DOHH2 (cell line): ENCODE data around the gene C1QTNF12.

Experiments used
- H3F3A ChIP-seq: fragments of 200-600 bp; sonication (generic), shearing (Covaris generic); 2 replicates; pipeline ENCODE4 v1.6.0; 2016; ENCODE audit warnings: antibody characterized with exemption, mild to moderate bottlenecking; ENCODE audit not compliant: control insufficient read depth, insufficient read depth
- H3K27ac ChIP-seq: fragments of 200-600 bp; sonication (generic); 2 replicates; pipeline ENCODE4 v1.5.1; 2014; ENCODE audit warnings: low read depth, mild to moderate bottlenecking, low read length, moderate library complexity
- H3K27me3 ChIP-seq: fragments of 200-600 bp; sonication (generic); 2 replicates; pipeline ENCODE4 v1.6.1; 2014; ENCODE audit warnings: mild to moderate bottlenecking, low read length, mixed read lengths; ENCODE audit not compliant: control insufficient read depth
- H3K36me3 ChIP-seq: fragments of 200-600 bp; sonication (generic); 2 replicates; pipeline ENCODE4 v1.6.1; 2014; ENCODE audit warnings: mild to moderate bottlenecking, low read length, moderate library complexity, mixed read lengths; ENCODE audit not compliant: control insufficient read depth
- H3K4me1 ChIP-seq: fragments of 200-600 bp; sonication (generic); 2 replicates; pipeline ENCODE4 v1.6.1; 2014; ENCODE audit warnings: mild to moderate bottlenecking, low read length, mixed read lengths; ENCODE audit not compliant: control insufficient read depth
- H3K4me2 ChIP-seq: fragments of 200-600 bp; sonication (generic); 2 replicates; pipeline ENCODE4 v1.6.0; 2014; ENCODE audit warnings: mild to moderate bottlenecking, low read length, moderate library complexity
- H3K4me3 ChIP-seq: fragments of 200-600 bp; sonication (generic); 2 replicates; pipeline ENCODE4 v1.5.1; 2014; ENCODE audit warnings: mild to moderate bottlenecking, low read length, mixed read lengths
- H3K79me2 ChIP-seq: fragments of 200-600 bp; sonication (generic); 2 replicates; pipeline ENCODE4 v1.6.1; 2014; ENCODE audit warnings: mild to moderate bottlenecking, low read length, mixed read lengths; ENCODE audit not compliant: control insufficient read depth
- H3K9me2 ChIP-seq: fragments of 200-600 bp; sonication (generic); replicated peaks from 2 replicates; pipeline ENCODE4 v1.6.1; 2014; ENCODE audit warnings: mild to moderate bottlenecking, low read length, mixed read lengths; ENCODE audit not compliant: control insufficient read depth
- H3K9me3 ChIP-seq: fragments of 200-600 bp; sonication (generic); 2 replicates; pipeline ENCODE4 v1.6.1; 2014; ENCODE audit warnings: antibody characterized with exemption, low read length, mixed read lengths; ENCODE audit not compliant: control insufficient read depth, insufficient read depth
- H4K20me1 ChIP-seq: fragments of 200-600 bp; sonication (generic); 2 replicates; pipeline ENCODE4 v1.6.0; 2014; ENCODE audit warnings: low read depth, mild to moderate bottlenecking, antibody characterized with exemption, low read length, moderate library complexity; ENCODE audit not compliant: control insufficient read depth, insufficient read depth
- CTCF ChIP-seq: fragments of 200-600 bp; sonication (generic); IDR thresholded peaks from one replicate; pipeline ENCODE4 v1.5.1; 2014; ENCODE audit warnings: antibody characterized with exemption, mild to moderate bottlenecking, low read depth, low read length; ENCODE audit not compliant: poor library complexity, severe bottlenecking
- EZH2phosphoT487 ChIP-seq: fragments of 200-600 bp; sonication (generic); IDR thresholded peaks from 2 replicates; pipeline ENCODE4 v1.6.1; 2017; ENCODE audit warnings: borderline replicate concordance, mild to moderate bottlenecking, antibody characterized with exemption, low read length, moderate library complexity, mixed read lengths

Gene C1QTNF12

GRCh38 chr1:1236945-1237873 is 9.3 kb downstream of the C1QTNF12 start:
- no peak overlapping the region for H3K27ac ChIP-seq
- H3K4me1 ChIP-seq = peaks cover 16% of the 10 kb centered on the region
- H3K4me3 ChIP-seq = no peak overlapping the region
- H3K79me2 ChIP-seq = peaks cover 33% of the 10 kb centered on the region
- H3F3A ChIP-seq = no peaks in the 10 kb centered on the region
- H3K4me2 ChIP-seq = no peak overlapping the region
- no peaks in the 10 kb centered on the region for H4K20me1 ChIP-seq
- H3K27me3 ChIP-seq = peaks cover 11% of the 10 kb centered on the region
- H3K9me3 ChIP-seq = no peaks in the 10 kb centered on the region
- peaks cover 16% of the 10 kb centered on the region for H3K36me3 ChIP-seq
- TF ChIP-seq EZH2phosphoT487 (no peak), CTCF (no peak)
- no peaks in the 10 kb centered on the region for H3K9me2 ChIP-seq

GRCh38 chr1:1236176-1236763 is 10.3 kb downstream of the C1QTNF12 start:
- H3K36me3 ChIP-seq = peaks cover 19% of the 10 kb centered on the region
- no peak overlapping the region for H3K4me2 ChIP-seq
- peaks cover 38% of the 10 kb centered on the region for H3K79me2 ChIP-seq
- H3K4me3 ChIP-seq = no peak overlapping the region
- H3K9me2 ChIP-seq = no peaks in the 10 kb centered on the region
- no peaks in the 10 kb centered on the region for H4K20me1 ChIP-seq
- no peaks in the 10 kb centered on the region for H3K9me3 ChIP-seq
- H3F3A ChIP-seq = no peaks in the 10 kb centered on the region
- H3K27ac ChIP-seq = no peak overlapping the region
- TF ChIP-seq CTCF = no peak
- no peak for TF ChIP-seq EZH2phosphoT487
- peaks cover 16% of the 10 kb centered on the region for H3K4me1 ChIP-seq
- H3K27me3 ChIP-seq = peaks cover 11% of the 10 kb centered on the region

GRCh38 chr1:1235016-1235744 is 11.3 kb downstream of the C1QTNF12 start:
- Histone ChIP-seq H3K79me2 (peaks cover 49% of the 10 kb centered on the region), H3K4me2 (no peak overlapping the region), H3K9me2 (no peaks in the 10 kb centered on the region), H3K4me1 (peaks cover 22% of the 10 kb centered on the region), H4K20me1 (no peaks in the 10 kb centered on the region; the same call in 1 of the 2 replicates), H3K36me3 (peaks cover 24% of the 10 kb centered on the region), H3K27ac (no peak overlapping the region), H3K9me3 (no peaks in the 10 kb centered on the region), H3K4me3 (no peak overlapping the region), H3F3A (no peaks in the 10 kb centered on the region), H3K27me3 (peaks cover 11% of the 10 kb centered on the region)
- no peak for TF ChIP-seq CTCF
- TF ChIP-seq EZH2phosphoT487 = no peak
